CD14-positive monocyte (primary cell): ENCODE data around the gene INTS6. TPM values are rescaled to one million over a fixed set of nuclear protein-coding genes. Genes with fewer than 3 reads are reported as not detected.

Experiments
- DNase-seq, 3 donors: peaks; one replicate each; pipeline ENCODE4 v3.0.0-alpha.2; 2011 to 2022
- H2AFZ ChIP-seq: 2 replicates; pipeline ENCODE4 v1.6.0; 2012; ENCODE audit warnings: mild to moderate bottlenecking, low read depth, low read length, inconsistent platforms; ENCODE audit not compliant: insufficient read depth, poor library complexity, severe bottlenecking
- H3K27ac ChIP-seq, 2 donors: 1 replicate in 1 of 2; 2 replicates in 1 of 2; pipeline ENCODE4 v1.5.1; 2012 to 2013; ENCODE audit warnings: low read length in 2 of 2, control low read depth in 1 of 2, inconsistent platforms in 1 of 2, low read depth in 1 of 2, mild to moderate bottlenecking in 1 of 2
- H3K27me3 ChIP-seq, 2 donors: one replicate each; pipeline versions ENCODE4 v1.6.0 to v1.6.1; 2011 to 2013; ENCODE audit warnings: low read length in 2 of 2; ENCODE audit not compliant: control insufficient read depth in 2 of 2, insufficient read depth in 2 of 2
- H3K36me3 ChIP-seq, 2 donors: replicated peaks in 1 of 2; 1 replicate in 1 of 2; 2 replicates in 1 of 2; pipeline versions ENCODE4 v1.5.1 to v1.6.1; 2012 to 2013; ENCODE audit warnings: low read length in 2 of 2, control low read depth in 1 of 2, inconsistent platforms in 1 of 2, mild to moderate bottlenecking in 1 of 2; ENCODE audit not compliant: insufficient read depth in 2 of 2, control insufficient read depth in 1 of 2
- H3K4me1 ChIP-seq, 2 donors: 1 replicate in 1 of 2; 2 replicates in 1 of 2; pipeline versions ENCODE4 v1.5.1 to v1.6.1; 2012 to 2013; ENCODE audit warnings: low read length in 2 of 2, control low read depth in 1 of 2, inconsistent platforms in 1 of 2, mild to moderate bottlenecking in 1 of 2, moderate library complexity in 1 of 2; ENCODE audit not compliant: insufficient read depth in 2 of 2, control insufficient read depth in 1 of 2
- H3K4me2 ChIP-seq: replicated peaks from 2 replicates; pipeline ENCODE3; 2012; ENCODE audit warnings: low read length, moderate library complexity, mild to moderate bottlenecking; ENCODE audit not compliant: poor library complexity, severe bottlenecking; ENCODE audit errors: extremely low read depth
- H3K4me3 ChIP-seq, 3 experiments: fragments of 200-600 bp in 1 of 3; sonication (generic) in 1 of 3; replicated peaks in 1 of 3; 1 replicate in 2 of 3; 2 replicates in 1 of 3; pipeline ENCODE4 v1.5.1; 2011 to 2013; ENCODE audit warnings: low read length in 3 of 3, mild to moderate bottlenecking in 3 of 3, control low read depth in 2 of 3, low read depth in 2 of 3, inconsistent platforms in 1 of 3, moderate library complexity in 1 of 3
- H3K79me2 ChIP-seq: 2 replicates; pipeline ENCODE4 v1.6.0; 2012; ENCODE audit warnings: mild to moderate bottlenecking, control low read depth, inconsistent platforms, low read length, moderate library complexity; ENCODE audit not compliant: insufficient read depth
- H3K9ac ChIP-seq: 2 replicates; pipeline ENCODE4 v1.6.0; 2017; ENCODE audit warnings: low read length, mild to moderate bottlenecking; ENCODE audit not compliant: insufficient read depth, poor library complexity, severe bottlenecking
- H3K9me3 ChIP-seq, 2 donors: replicated peaks in 1 of 2; 1 replicate in 1 of 2; 2 replicates in 1 of 2; pipeline versions ENCODE4 v1.5.1 to v1.6.1; 2012 to 2013; ENCODE audit warnings: low read length in 2 of 2, control low read depth in 1 of 2; ENCODE audit not compliant: control insufficient read depth in 1 of 2, insufficient read depth in 1 of 2
- H4K20me1 ChIP-seq: 2 replicates; pipeline ENCODE4 v1.6.0; 2012; ENCODE audit warnings: mild to moderate bottlenecking, low read length, control low read depth, moderate library complexity; ENCODE audit not compliant: insufficient read depth
- H3K27ac Mint-ChIP-seq, 7 donors: one replicate each; pipeline ENCODE4 v1.8.0; 2020; ENCODE audit warnings: mild to moderate bottlenecking in 7 of 7, mixed read lengths in 7 of 7, moderate library complexity in 6 of 7, inconsistent platforms in 2 of 7
- H3K27me3 Mint-ChIP-seq, 3 donors: one replicate each; pipeline ENCODE4 v1.8.0; 2021 to 2022; ENCODE audit warnings: low read depth in 3 of 3, mild to moderate bottlenecking in 3 of 3, mixed read lengths in 3 of 3, moderate library complexity in 3 of 3, inconsistent platforms in 1 of 3
- H3K36me3 Mint-ChIP-seq, 2 donors: one replicate each; pipeline ENCODE4 v1.8.0; 2020; ENCODE audit warnings: mixed read lengths in 2 of 2, inconsistent platforms in 1 of 2, mild to moderate bottlenecking in 1 of 2
- H3K4me1 Mint-ChIP-seq: one replicate; pipeline ENCODE4 v1.8.0; 2020; ENCODE audit warnings: mild to moderate bottlenecking, mixed read lengths
- H3K4me3 Mint-ChIP-seq, 2 donors: one replicate each; pipeline ENCODE4 v1.8.0; 2020; ENCODE audit warnings: mild to moderate bottlenecking in 2 of 2, mixed read lengths in 2 of 2, moderate library complexity in 1 of 2
- H3K9me3 Mint-ChIP-seq, 7 donors: one replicate each; pipeline ENCODE4 v1.8.0; 2020 to 2022; ENCODE audit warnings: mixed read lengths in 7 of 7, mild to moderate bottlenecking in 6 of 7, moderate library complexity in 6 of 7, inconsistent platforms in 2 of 7
- WGBS: methylation state at CpG from one replicate; pipeline ENCODE4 v1.1.5; 2013; ENCODE audit warnings: missing lambda C conversion rate; ENCODE audit not compliant: insufficient coverage; 5-methylcytosine and 5-hydroxymethylcytosine counted together
- intact Hi-C, 2 donors: fragments of 100-400 bp; cut with micrococcal nuclease; formaldehyde crosslinking; loops; one replicate each; pipeline versions ENCODE4 v1.15.0 to v1.15.1; 2023
- polyA plus RNA-seq, 3 donors: library from polyadenylated mRNA; depleted of rRNA in 1 of 3; unstranded in 2 of 3; stranded (reverse) in 1 of 3; fragments of 300-500 nt in 2 of 3; fragments of >200 nt in 1 of 3; fragmentation: Illumina TruSeq in 2 of 3; gene quantifications; 1 replicate in 2 of 3; 2 replicates in 1 of 3; pipeline ENCODE4 v1.2.3, GENCODE V29; 2012 to 2021
- TF ChIP-seq, protein P1 (sequence below): fragments of 200-600 bp; IDR thresholded peaks from one replicate; pipeline ENCODE4 v1.8.0; 2022; ENCODE audit warnings: antibody characterized with exemption, mild to moderate bottlenecking

The INTS6 gene
- polyA plus RNA-seq, 3 donors: 10.8 to 13.2 (median 11.6) TPM

DNA sequence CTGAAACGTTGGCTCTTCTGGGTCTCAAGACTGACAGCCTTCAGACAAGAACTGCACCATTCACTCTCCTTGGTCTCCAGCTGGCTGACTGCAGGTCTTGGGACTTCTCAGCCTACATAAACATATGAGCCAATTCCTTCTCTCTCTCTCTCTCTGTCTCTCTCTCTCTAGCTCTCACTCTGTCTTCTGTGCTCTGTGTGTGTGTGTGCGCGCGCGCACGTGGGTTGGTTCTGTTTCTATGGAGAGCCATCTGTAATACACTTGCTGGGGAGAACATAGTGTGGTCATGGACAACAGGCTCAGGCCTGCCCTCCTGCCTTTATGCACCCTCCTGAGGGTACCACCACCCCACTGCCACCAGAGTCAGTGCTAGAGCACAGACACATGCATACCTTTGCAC, 127.0 kb downstream of the INTS6 start:
- Histone ChIP-seq H2AFZ (no peak overlapping the region), H3K4me2 (no peak overlapping the region), H3K27ac (no peak overlapping the region), H3K4me3 (no peak overlapping the region), H3K27me3 (no peaks in the 10 kb centered on the region), H3K36me3 (no peaks in the 10 kb centered on the region), H3K4me1 (peaks cover 7% of the 10 kb centered on the region in 2 donors), H3K9me3 (no peaks in the 10 kb centered on the region), H3K9ac (no peak overlapping the region), H3K79me2 (no peaks in the 10 kb centered on the region), H4K20me1 (no peaks in the 10 kb centered on the region)
- Mint-ChIP-seq H3K36me3 (no peaks in the 10 kb centered on the region), H3K27ac (peak overlapping the region in 1 of 7 donors; percentile 27), H3K4me3 (no peak overlapping the region), H3K9me3 (no peaks in the 10 kb centered on the region), H3K4me1 (peaks cover 10% of the 10 kb centered on the region), H3K27me3 (peaks cover 0 to 2% (median 0%) of the 10 kb centered on the region in 3 donors)
- intact Hi-C loops: no loop called here
- no peak for DNase-seq
- TF ChIP-seq, protein P1, sequence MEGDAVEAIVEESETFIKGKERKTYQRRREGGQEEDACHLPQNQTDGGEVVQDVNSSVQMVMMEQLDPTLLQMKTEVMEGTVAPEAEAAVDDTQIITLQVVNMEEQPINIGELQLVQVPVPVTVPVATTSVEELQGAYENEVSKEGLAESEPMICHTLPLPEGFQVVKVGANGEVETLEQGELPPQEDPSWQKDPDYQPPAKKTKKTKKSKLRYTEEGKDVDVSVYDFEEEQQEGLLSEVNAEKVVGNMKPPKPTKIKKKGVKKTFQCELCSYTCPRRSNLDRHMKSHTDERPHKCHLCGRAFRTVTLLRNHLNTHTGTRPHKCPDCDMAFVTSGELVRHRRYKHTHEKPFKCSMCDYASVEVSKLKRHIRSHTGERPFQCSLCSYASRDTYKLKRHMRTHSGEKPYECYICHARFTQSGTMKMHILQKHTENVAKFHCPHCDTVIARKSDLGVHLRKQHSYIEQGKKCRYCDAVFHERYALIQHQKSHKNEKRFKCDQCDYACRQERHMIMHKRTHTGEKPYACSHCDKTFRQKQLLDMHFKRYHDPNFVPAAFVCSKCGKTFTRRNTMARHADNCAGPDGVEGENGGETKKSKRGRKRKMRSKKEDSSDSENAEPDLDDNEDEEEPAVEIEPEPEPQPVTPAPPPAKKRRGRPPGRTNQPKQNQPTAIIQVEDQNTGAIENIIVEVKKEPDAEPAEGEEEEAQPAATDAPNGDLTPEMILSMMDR: no peak
- 80% methylated on average over 1 of the region's 6 CpGs for WGBS

DNA sequence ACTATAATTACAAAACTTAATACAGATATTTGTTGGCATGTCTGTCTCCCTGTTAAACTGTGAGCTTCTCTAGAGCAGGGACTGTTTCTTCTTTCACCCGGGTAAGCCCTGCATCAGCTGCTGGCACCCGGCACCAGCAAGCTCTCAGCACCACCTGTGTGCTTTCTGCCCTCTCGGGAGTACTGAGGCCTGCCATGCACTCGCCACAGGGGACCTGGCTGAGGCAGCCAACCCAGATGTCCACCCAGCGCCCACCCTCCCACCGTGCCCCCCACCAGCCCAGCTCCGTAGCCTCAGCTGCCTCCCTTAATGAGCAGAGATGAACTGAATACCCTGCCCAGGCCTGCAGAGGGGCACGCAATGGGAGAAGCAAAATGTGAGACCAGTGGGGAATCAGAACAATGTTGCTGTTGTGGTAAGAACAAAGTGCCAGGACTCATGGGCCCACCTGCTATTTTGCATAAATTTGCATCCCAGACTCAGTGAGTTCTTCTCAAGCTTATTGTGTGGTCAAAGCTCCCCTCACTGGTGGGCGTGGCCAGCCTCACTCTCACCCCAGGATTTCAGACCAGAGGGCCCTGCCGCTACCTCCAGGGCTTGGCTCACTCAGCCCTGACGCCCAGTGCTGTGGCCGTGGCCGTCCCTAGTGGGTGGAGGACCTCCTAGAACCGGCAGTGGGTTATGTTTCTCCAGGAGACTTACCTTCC, 128.0 kb downstream of the INTS6 start:
- Histone ChIP-seq H3K79me2 (no peaks in the 10 kb centered on the region), H3K4me1 (no peaks in the 10 kb centered on the region), H2AFZ (no peak overlapping the region), H3K36me3 (no peaks in the 10 kb centered on the region), H3K4me3 (no peak overlapping the region), H3K27me3 (no peaks in the 10 kb centered on the region), H3K4me2 (no peak overlapping the region), H3K9me3 (no peaks in the 10 kb centered on the region), H3K9ac (no peak overlapping the region), H3K27ac (no peak overlapping the region), H4K20me1 (no peaks in the 10 kb centered on the region)
- DNase-seq: no peak
- Mint-ChIP-seq H3K36me3 (no peaks in the 10 kb centered on the region), H3K4me3 (no peak overlapping the region), H3K4me1 (peaks cover 2% of the 10 kb centered on the region), H3K9me3 (no peaks in the 10 kb centered on the region), H3K27me3 (peaks cover 0 to 2% (median 0%) of the 10 kb centered on the region in 3 donors), H3K27ac (no peak overlapping the region)
- TF ChIP-seq, protein P1: no peak
- 97% methylated on average over 5 of the region's 14 CpGs for WGBS
- intact Hi-C loops: no loop called here
